Measurements from ENCODE around the gene C20orf96.
"Not testable (repeated sequence)": the region's sequence is repeated elsewhere in the genome, so short reads cannot be mapped to it uniquely, and the experiment has no call there.

C20orf96 gene, protein sequence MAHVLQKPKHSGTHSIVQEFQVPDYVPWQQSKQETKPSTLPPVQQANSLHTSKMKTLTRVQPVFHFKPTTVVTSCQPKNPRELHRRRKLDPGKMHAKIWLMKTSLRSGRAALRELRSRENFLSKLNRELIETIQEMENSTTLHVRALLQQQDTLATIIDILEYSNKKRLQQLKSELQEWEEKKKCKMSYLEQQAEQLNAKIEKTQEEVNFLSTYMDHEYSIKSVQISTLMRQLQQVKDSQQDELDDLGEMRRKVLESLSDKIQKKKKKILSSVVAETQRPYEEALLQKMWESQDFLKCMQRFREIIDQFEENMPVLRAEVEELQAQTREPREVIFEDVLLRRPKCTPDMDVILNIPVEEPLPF

DNA sequence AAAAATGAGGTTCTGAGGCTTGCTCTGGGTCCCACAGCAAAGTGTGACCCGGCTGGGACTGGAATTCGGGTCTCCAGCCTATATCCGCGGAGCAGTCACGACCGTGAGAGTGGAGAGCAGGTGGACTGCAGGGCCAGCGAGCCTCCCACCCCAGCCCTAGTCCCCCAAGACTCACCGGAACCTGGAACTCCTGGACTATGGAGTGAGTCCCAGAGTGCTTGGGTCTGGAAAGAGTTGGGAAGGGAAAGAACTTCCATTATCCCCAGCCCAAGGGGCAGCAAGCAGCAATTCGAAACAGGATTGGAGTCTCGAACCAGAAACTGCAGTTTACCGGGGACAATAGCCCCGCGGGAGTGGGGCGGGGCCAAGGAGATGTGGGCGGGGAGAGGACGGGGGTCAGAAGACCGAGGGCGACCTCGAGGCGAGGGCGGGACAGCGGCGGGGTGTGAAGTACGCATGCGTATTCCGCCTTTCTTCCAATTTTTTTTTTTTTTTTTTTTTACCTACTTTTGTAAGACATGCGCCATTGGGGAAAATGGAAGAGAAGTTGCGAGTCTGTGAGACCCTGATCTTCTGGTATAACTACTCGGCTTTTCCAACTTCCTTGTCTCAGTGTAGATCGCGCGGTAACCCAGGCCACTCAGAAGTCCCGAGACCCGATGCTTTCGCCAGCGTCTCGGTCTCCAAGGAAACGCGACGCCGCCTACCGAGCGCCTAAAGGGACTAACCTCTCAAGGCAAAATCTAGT is at the start of gene C20orf96:
C20orf96 (minus strand) TSS at position 667 of the 748 bp plus-strand sequence; CDS start at position 527, 140 bp downstream.
- DNase-seq (ENCODE audit: low read depth in 3 of 3, low spot score in 1 of 3): peak; percentile 61 to 71 (median 63)

DNA sequence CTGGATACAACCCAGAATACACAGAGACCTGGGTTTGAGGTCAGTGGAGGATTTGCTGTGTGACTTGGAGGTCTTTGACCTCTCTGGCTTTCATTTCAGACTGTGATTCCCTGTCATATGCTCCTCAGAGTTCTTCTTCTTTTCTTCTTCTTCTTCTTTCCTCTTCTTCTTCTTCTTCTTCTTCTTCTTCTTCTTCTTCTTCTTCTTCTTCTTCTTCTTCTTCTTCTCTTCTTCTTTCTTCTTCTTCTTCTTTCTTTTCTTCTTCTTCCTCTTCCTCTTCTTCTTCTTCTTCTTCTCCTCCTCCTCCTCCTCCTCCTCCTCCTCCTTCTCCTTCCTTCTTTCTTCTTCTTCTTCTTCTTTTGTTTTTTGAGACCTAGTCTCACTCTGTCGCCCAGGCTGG is 45.5 kb upstream of the C20orf96 start:
- DNase-seq (ENCODE audit: low read depth in 3 of 3, low spot score in 1 of 3): not testable (repeated sequence)

DNA sequence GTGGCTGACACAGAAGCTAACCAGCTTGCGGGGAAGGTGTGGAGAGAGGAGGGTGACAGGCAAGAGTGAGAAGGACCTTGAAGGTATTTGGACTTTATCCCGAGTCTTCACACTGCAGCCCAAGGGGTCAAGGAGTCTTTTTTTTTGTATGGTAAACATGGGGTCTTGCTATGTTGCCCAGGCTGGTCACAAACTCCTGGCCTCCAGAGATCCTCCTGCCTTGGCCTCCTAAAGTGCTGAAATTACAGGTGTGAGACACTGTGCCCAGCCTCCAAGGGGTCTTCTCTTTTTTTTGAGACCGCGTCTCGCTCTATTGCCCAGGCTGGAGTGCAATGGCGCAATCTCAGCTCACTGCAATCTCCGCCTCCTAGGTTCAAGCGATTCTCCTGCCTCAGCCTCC is 44.0 kb upstream of the C20orf96 start:
- no peak for DNase-seq (ENCODE audit: low read depth in 3 of 3, low spot score in 1 of 3)

DNA sequence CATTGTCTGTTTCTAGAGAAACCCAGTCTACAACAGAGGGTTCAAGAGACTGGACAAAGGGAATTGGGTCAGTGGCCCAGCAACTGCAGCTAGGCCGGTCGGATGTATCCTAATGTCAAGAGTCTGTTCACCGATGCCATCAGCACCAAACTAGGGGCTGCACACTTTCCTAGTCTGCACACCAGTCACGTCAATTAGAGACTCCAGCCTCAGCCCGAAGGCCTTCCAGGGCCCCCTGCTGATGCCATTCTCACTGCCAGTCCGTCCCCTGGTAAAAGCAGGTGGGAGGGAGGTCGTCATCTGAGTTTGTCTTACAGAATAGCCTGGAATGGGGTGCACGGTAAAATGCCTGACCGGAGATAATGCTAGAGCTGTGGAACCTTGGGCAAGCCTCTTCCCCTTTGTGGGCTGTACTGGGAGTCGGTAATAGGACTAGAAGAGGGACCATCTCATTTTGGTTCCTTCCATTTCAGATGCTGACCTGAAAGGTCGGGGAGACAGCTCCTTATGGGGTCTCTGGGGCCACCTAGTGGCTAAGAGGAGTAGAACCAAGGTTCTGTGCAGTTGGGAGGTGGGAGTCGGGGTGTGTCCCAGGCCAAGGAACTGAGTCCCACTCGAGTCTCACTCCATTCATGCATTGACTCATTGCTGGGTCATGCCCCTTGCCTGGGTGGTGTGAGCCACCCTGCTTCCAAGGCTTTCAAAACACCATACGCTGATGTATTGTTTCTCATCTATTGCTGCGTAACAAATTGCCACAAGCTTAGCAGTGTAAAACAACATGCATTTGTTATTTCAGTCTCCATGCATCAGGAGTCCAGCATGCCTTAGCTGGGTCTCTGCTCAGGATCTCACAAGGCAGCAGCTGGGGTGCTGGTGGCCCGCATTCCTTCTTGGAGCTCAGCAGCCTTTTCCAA is 39.9 kb upstream of the C20orf96 start:
- DNase-seq (ENCODE audit: low read depth in 3 of 3, low spot score in 1 of 3): peak in 1 of 3 donors; percentile 11

DNA sequence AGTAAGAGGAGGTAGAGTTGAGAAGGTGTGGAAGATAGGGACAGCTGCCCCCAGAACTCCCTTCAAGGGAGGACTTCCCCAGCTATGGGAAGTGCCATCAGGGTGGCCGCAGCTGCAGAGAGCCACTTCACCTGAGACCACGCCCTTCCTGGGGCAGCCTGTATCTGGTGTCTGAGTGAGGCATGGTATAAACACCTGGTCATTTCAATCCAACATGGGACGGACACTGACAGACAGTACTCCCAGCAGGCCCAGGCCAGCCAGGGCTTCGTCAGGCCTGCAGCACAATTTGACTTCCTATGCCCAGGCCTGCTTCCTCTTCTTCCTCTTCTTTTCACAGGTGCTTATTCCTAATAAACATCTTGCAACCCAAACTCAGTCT is 39.3 kb upstream of the C20orf96 start:
- no peak for DNase-seq (ENCODE audit: low read depth in 3 of 3, low spot score in 1 of 3)

DNA sequence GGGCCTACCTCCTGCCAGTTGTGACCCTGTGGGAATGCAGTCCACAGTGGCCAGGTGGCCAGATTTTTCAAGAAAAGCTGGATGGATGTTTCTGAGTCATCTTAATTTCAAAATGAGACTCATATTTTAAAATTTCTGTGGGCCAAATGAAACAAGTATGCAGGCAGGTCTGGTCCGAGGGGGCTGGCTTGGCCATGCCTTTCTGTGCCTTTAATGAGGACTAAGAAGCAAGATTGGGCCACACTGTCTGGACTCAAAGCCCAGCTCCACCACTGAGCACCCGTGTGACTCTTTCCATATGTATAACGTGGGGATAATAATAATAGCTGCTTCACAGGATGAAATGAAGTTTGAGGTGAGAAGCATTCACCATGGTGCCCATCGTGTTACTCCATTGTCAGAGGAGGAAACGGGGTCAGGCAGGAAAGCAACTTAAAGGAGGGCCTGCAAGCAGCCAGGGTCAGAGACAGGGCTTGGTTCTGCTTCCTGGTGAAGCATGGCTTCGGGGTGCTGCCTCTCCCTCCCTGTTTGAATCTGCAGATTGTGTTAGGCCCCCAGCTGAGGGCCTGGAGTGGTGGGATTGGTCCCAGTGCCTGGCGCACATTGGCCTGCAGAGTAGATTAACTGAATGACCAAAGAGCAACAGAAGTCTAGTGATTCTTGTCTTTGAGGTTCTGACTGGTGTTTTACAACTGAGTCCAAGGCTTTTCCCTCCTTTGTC is 38.6 kb upstream of the C20orf96 start:
- no peak for DNase-seq (ENCODE audit: low read depth in 3 of 3, low spot score in 1 of 3)

DNA sequence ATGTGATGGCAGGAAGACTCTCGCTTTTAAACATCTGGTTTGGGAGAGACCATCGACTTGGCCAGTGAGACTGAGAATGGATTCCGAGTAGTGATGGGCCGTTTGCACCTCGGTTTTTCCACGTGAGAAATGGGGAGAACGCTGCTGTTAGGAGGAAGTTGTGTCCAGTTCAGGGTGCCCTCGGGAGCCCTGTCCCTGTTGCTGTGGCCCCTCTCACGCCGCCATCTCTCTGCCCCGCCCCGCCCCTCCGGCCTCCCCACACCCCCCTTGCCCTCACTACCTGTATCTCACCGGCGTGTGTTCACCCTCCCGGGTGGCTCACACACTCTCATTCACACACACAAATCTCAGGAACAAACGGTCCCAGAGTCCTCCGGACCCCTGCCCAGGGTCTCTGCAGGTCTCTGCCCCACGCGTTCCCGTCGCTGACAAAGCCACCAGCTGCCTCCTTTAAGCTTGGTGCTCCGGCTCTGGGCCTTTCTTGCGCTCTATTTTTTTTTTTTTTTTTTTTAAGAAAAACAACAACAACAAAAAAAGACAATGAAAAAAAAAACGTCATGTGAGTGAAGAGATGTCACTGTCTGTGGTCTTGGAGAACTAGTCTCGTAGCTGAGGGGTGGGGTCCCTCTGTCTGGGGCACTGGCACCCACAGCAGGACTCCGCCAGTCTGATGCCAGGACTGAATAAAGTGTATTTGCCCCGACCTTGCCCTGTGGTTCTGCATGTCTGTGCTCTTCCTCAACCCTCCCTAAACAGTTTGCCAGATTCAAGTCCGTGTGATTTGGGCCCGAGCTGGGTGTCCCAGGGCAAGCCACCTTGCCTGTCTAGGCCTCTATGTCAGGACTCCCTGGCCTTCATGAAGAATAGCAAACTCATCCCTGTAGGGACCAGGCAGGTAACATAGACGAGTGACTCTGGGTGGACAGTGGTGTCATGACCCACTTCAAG is 37.8 kb upstream of the C20orf96 start:
- no peak for DNase-seq (ENCODE audit: low read depth in 3 of 3, low spot score in 1 of 3)

DNA sequence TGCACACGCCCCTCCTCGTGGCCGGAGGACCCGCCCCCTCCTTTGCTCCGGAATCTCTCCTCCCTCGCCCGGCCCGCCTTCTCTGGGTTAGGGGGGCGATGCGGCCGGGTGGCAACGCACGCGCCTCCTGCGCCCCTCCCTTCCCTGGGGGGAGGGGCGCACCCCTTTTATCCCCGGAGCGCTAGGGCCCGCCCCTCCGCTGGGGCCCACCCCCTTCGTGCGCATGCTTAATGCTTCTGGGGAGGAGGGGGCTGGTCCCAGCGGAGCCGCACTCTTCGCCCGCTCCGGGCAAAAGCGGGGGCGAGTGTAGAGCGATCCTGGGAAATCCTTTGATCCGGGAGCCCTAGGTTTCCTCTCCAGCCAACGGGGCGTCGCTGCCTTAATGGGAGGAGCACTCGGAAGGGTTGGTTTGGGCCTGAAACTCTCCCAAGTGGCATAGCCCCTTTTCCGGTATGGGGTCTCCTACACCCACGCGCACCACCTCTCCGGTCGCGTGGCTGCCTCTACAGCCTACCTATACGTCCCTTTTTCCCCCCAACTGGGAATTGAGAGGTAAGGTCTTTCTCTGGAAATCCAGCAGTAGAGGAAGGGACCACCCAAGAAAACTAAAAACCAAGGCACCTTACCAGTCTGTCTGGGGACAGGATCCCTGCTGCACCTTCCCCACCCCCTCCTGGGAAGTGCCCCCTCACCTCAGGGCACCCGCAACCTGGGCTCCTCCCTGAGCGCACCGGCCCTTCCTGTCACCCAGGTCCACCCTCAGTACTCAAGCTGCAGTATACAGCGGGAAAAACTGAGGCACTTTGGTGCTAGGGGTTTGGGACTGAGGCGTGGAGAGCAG is 36.9 kb upstream of the C20orf96 start:
- peak; percentile 13 to 57 (median 56) for DNase-seq (ENCODE audit: low read depth in 3 of 3, low spot score in 1 of 3)

DNA sequence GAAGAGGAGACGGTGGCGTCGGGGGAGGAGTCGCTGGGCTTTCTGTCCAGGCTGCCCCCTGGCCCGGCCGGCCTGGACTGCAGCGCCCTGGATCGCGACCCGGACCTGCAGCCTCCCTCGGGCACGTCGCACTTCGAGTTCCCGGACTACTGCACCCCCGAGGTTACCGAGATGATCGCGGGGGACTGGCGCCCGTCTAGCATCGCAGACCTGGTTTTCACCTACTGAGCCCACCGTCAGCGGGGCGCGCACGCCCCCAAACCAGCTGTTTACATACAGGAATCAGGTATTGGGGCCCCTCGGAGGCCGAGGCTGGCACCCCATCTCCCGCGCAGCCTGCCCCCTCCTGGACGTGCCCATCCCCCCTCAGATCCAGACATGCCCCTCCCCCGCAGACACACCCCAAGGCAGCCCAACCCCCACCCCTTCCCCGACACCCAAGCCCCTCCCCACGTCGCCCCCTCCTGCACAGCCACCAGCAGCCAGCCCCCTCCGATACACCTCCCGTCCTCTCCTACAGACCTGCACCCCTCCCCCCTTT is 36.2 kb upstream of the C20orf96 start:
- no peak for DNase-seq (ENCODE audit: low read depth in 3 of 3, low spot score in 1 of 3)

DNA sequence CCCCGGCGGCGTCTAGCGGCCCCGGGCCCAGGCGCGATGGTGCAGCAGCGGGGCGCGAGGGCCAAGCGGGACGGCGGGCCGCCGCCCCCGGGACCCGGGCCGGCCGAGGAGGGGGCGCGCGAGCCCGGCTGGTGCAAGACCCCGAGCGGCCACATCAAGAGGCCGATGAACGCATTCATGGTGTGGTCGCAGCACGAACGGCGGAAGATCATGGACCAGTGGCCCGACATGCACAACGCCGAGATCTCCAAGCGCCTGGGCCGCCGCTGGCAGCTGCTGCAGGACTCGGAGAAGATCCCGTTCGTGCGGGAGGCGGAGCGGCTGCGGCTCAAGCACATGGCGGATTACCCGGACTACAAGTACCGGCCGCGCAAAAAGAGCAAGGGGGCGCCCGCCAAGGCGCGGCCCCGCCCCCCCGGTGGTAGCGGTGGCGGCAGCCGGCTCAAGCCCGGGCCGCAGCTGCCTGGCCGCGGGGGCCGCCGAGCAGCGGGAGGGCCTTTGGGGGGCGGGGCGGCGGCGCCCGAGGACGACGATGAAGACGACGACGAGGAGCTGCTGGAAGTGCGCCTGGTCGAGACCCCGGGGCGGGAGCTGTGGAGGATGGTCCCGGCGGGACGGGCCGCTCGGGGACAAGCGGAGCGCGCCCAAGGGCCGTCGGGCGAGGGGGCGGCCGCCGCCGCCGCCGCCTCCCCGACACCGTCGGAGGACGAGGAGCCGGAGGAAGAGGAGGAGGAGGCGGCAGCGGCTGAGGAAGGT is 35.5 kb upstream of the C20orf96 start:
- DNase-seq (ENCODE audit: low read depth in 3 of 3, low spot score in 1 of 3): peak in 1 of 3 donors; percentile 36

DNA sequence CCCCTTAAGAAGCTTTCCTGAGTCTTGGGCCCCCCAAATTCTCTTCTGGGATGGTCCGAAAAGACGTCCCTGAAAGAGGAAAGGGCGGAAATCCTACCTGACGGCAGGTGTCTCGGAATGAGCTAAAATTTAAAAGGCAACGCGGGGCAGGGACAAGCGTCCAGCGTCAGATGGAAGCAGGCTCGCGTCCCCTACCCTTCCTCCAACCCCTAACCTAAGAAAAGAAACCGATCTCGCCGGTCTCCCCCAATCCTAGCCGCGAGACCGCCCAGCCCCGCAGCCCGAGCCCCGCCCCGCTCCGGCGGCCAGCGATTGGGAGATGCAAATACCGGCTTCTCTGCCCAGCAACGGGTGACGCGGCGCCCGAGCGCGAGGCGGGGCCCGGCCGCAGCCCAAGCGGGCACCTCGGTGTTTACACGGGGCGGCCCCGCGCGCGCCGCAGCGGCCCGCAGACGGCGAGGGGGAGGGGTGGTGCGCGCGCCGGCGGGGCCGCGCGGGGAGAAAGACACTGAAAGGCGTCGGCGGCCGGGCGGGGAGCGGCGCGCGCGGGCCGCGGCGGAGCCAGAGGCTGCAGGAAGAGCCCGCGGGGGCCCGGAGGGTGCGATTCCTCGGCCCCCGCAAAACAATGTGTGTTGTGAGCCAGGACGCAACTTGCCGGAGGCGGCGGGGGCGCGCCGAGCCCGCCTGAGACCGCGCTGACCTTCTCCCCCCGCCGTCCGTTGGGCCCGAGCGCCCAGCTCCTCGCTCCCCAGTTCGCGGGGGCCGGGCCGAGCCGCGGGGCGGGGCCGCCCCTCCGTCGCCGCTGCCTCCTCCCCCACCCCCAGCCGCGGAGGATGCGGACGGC is 34.7 kb upstream of the C20orf96 start, which contains the start of gene SOX12:
SOX12 (plus strand) TSS at position 508 of the 844 bp plus-strand sequence. CDS start 373 bp downstream, outside the sequence.
- DNase-seq (ENCODE audit: low read depth in 3 of 3, low spot score in 1 of 3): peak; percentile 82 to 98 (median 88)

DNA sequence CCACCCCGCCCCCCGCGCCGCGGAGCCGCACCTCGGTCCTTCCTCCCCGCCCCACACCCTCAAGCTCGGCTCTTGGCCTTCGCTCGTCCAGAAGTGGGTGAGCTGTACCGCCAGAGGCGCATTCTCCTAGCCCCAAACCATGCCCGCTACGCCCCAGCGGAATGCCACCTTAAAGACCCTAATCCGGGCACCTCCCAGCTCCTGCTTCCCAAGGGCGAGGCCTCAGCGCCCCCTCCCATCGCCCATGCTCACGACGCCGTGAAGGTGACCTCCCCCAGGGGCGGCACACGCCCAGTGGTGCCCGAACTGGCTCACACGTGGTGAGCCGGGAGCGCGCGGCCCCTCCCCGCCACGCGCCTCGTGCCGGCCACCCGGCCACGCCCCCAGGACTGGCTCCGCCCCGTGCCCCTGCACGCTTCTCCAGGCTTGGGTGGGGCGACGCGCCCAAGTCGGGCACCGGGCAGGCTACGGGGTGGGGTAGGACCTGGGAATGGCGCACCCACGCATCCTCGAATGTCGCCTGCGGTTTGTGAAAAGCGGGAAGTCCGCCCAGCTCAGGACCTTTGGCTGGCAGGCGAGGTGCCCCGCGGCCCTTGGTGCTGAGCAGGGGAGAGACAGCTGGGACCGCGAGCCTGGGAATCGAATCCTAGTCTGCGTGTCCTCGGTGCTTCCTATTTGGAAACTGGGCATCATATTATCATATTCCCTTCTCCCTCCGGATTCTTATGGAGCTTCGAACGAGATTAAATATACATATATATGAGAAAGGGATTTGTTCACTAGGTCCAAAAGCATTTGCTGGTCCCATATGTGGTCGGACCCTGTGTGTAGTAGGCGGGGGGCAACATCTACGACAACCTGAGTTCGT is 33.9 kb upstream of the C20orf96 start:
- peak; percentile 62 to 93 (median 69) for DNase-seq (ENCODE audit: low read depth in 3 of 3, low spot score in 1 of 3)

DNA sequence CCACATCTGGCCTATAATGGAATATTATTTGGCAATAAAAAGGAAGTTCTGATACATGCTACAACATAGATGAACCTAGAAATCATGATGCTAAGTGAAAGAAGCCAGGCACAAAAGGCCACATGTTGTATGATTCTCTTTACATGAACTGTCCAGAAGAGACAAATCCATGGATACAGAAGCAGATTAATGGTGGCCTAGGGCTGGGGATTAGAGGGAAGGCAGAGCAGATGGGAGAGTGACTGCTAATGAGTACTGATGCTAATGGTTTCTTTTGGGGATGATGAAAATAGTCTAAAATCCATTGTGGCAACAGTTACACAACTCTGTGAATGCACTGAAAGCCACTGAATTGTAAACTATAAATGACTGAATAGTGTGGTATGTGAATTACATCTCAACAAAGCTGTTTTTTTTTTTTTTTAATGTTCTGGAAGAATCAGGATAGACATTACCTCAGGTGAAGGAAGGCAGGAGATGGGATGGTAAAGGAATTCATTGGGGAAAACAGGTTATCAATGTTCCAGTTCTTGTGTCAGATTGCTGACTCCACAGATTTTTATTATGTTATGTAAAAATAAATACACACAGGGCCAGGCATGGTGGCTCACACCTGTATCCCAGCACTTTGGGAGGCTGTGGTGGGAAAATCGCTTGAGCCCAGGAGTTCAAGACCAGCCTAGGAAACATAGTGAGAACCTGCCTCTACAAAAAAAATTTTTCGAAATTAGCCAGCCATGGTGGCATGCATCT is 25.9 kb upstream of the C20orf96 start:
- no peak for DNase-seq (ENCODE audit: low read depth in 3 of 3, low spot score in 1 of 3)

DNA sequence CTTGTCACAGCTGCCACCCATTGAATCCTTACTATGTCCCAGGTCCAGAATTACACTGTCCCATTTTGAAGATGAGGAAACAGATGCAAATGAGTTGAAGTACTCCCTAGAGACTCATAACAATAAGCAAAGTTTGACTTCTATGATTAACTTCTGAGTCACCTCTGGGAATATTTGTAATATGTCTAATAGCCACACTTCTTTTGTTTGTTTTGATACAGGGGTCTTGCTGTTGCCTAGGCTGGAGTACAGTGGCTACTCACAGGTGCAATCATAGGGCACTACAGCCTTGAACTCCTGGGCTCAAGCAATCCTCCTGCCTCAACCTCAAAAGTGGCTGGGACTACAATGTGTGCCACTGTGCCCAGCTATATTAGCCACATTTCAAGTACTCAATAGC is 23.4 kb upstream of the C20orf96 start:
- no peak for DNase-seq (ENCODE audit: low read depth in 3 of 3, low spot score in 1 of 3)

DNA sequence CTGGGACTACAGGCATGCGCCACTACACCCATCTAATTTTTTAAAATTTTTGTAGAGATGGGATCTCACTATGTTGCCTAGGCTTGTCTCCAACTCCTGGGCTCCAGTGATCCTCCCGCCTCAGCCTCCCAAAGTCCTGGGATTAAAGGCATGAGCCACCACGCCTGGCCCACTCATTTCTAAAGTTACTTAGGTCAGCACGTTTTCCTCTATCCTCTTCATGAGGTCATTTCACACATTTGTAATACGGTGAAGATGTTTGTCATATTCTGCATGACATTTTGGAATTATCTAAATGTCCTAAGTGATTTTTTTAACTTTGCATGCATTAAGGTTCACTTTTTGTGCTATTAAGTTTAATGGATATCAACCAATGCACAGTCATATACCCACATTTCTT is 22.9 kb upstream of the C20orf96 start:
- DNase-seq (ENCODE audit: low read depth in 3 of 3, low spot score in 1 of 3): no peak

Measured in stimulated activated CD4-positive, alpha-beta T cell treated with anti-CD3 and anti-CD28 coated beads, TNF-alpha, amount 100 ng/mL, for 1 hour (primary cell).